H1 (cell line): ENCODE measurements around the gene APMAP. TPM values are rescaled to one million over a fixed set of nuclear protein-coding genes. Genes with fewer than 3 reads are reported as not detected.

Experiments
- CTCF ChIA-PET: fragments of 300-600 bp; sonication (Branson Sonifier 250); formaldehyde crosslinking; loops from one replicate; lab custom pipeline; 2021; ENCODE audit not compliant: partially characterized antibody; lab: Charles Lee
- POLR2A ChIA-PET: fragments of 300-600 bp; sonication (Branson Sonifier 250); formaldehyde crosslinking; loops from one replicate; lab custom pipeline; 2021; ENCODE audit warnings: inconsistent platforms; ENCODE audit not compliant: partially characterized antibody; lab: Charles Lee
- DNase-seq, 2 experiments: peaks; one replicate each; pipeline versions ENCODE4 v3.0.0 to v3.0.0-alpha.2; 2010 to 2022; ENCODE audit warnings: low spot score in 2 of 2, low read depth in 1 of 2, mixed read lengths in 1 of 2
- FAIRE-seq: peaks from 2 replicates; lab custom pipeline; 2011; peaks lifted over from hg19 to GRCh38; lab: Jason Lieb, UNC
- H2AFZ ChIP-seq: 2 replicates; pipeline ENCODE4 v1.8.1; 2012; ENCODE audit warnings: low read length, inconsistent platforms
- H2AK5ac ChIP-seq: 2 replicates; pipeline ENCODE4 v1.6.1; 2013; ENCODE audit warnings: low read depth, low read length
- H2BK120ac ChIP-seq: replicated peaks from 2 replicates; pipeline ENCODE3; 2013; ENCODE audit warnings: low read depth, low read length, inconsistent platforms
- H2BK12ac ChIP-seq: 2 replicates; pipeline ENCODE4 v1.6.1; 2013; ENCODE audit warnings: low read depth, low read length
- H2BK15ac ChIP-seq: 2 replicates; pipeline ENCODE4 v1.6.1; 2013; ENCODE audit warnings: low read length
- H2BK20ac ChIP-seq: 2 replicates; pipeline ENCODE4 v1.6.1; 2013; ENCODE audit warnings: low read length
- H2BK5ac ChIP-seq: 2 replicates; pipeline ENCODE4 v1.6.1; 2013; ENCODE audit warnings: low read depth, low read length
- H3K14ac ChIP-seq: 2 replicates; pipeline ENCODE4 v1.6.1; 2013; ENCODE audit warnings: inconsistent platforms; ENCODE audit not compliant: insufficient read length
- H3K18ac ChIP-seq: 2 replicates; pipeline ENCODE4 v1.6.1; 2013; ENCODE audit warnings: low read length; ENCODE audit errors: extremely low read depth
- H3K23ac ChIP-seq: 2 replicates; pipeline ENCODE4 v1.6.1; 2013; ENCODE audit warnings: inconsistent platforms; ENCODE audit not compliant: insufficient read length
- H3K23me2 ChIP-seq: 2 replicates; pipeline ENCODE4 v1.6.1; 2013; ENCODE audit warnings: low read depth, low read length
- H3K27ac ChIP-seq: 2 replicates; pipeline ENCODE4 v1.6.1; 2011; ENCODE audit warnings: low read depth, low read length, inconsistent platforms
- H3K27me3 ChIP-seq, 4 experiments: replicated peaks in 1 of 4; 1 replicate in 1 of 4; 2 replicates in 3 of 4; pipeline versions ENCODE4 v1.6.1 to v1.8.1; 2011 to 2013; ENCODE audit warnings: low read length in 3 of 4, mild to moderate bottlenecking in 3 of 4, inconsistent platforms in 2 of 4, mixed read lengths in 2 of 4, moderate library complexity in 1 of 4; ENCODE audit not compliant: control insufficient read depth in 3 of 4, insufficient read depth in 3 of 4; ENCODE audit errors: extremely low read depth in 1 of 4
- H3K36me3 ChIP-seq, 4 experiments: 2 replicates each; pipeline versions ENCODE4 v1.6.1 to v1.8.1; 2011 to 2013; ENCODE audit warnings: mild to moderate bottlenecking in 4 of 4, low read length in 3 of 4, moderate library complexity in 2 of 4, control low read depth in 1 of 4, inconsistent platforms in 1 of 4; ENCODE audit not compliant: insufficient read depth in 4 of 4, control insufficient read depth in 2 of 4
- H3K4ac ChIP-seq: replicated peaks from 2 replicates; pipeline ENCODE3; 2013; ENCODE audit warnings: low read length, low read depth, mixed read lengths, inconsistent platforms; ENCODE audit not compliant: insufficient read length
- H3K4me1 ChIP-seq, 4 experiments: replicated peaks in 1 of 4; 1 replicate in 1 of 4; 2 replicates in 3 of 4; pipeline versions ENCODE4 v1.6.1 to v1.8.1; 2011 to 2013; ENCODE audit warnings: low read length in 3 of 4, inconsistent platforms in 2 of 4, mixed read lengths in 1 of 4; ENCODE audit not compliant: insufficient read depth in 4 of 4, control insufficient read depth in 3 of 4
- H3K4me2 ChIP-seq, 2 experiments: 2 replicates each; pipeline versions ENCODE4 v1.6.1 to v1.8.1; 2011 to 2013; ENCODE audit warnings: low read depth in 2 of 2, low read length in 2 of 2, control low read depth in 1 of 2, inconsistent platforms in 1 of 2, mild to moderate bottlenecking in 1 of 2; ENCODE audit not compliant: insufficient read depth in 1 of 2
- H3K4me3 ChIP-seq, 4 experiments: fragments of 200-600, 300-600 bp in 1 of 4; sonication (generic), shearing (Covaris generic), sonication (Bioruptor Twin) in 1 of 4; 2 replicates each; pipeline versions ENCODE4 v1.5.1 to v1.8.1; 2011 to 2016; ENCODE audit warnings: low read length in 4 of 4, low read depth in 3 of 4, control low read depth in 2 of 4, inconsistent platforms in 2 of 4, mild to moderate bottlenecking in 2 of 4, mixed read lengths in 1 of 4, moderate library complexity in 1 of 4; ENCODE audit not compliant: insufficient read depth in 2 of 4; ENCODE audit errors: extremely low read depth in 1 of 4
- H3K56ac ChIP-seq: replicated peaks from 2 replicates; pipeline ENCODE3; 2013; ENCODE audit warnings: low read depth, mild to moderate bottlenecking, mixed read lengths, low read length, inconsistent platforms; ENCODE audit not compliant: insufficient read length
- H3K79me1 ChIP-seq: 2 replicates; pipeline ENCODE4 v1.6.1; 2013; ENCODE audit warnings: low read depth, low read length, control low read depth
- H3K79me2 ChIP-seq, 2 experiments: 2 replicates each; pipeline versions ENCODE4 v1.6.1 to v1.8.1; 2012 to 2013; ENCODE audit warnings: low read length in 2 of 2, mild to moderate bottlenecking in 2 of 2, inconsistent platforms in 1 of 2; ENCODE audit not compliant: insufficient read depth in 2 of 2, control insufficient read depth in 1 of 2
- H3K9ac ChIP-seq, 4 experiments: replicated peaks in 1 of 4; 1 replicate in 1 of 4; 2 replicates in 3 of 4; pipeline versions ENCODE4 v1.6.1 to v1.8.1; 2011 to 2013; ENCODE audit warnings: low read depth in 3 of 4, low read length in 3 of 4, control low read depth in 2 of 4, mild to moderate bottlenecking in 2 of 4, moderate library complexity in 2 of 4, inconsistent platforms in 1 of 4; ENCODE audit errors: extremely low read depth in 1 of 4
- H3K9me3 ChIP-seq, 2 experiments: 2 replicates each; pipeline versions ENCODE4 v1.6.1 to v1.8.1; 2012 to 2013; ENCODE audit warnings: mild to moderate bottlenecking in 2 of 2, moderate library complexity in 2 of 2, control low read depth in 1 of 2, inconsistent platforms in 1 of 2, low read depth in 1 of 2, low read length in 1 of 2, mixed read lengths in 1 of 2; ENCODE audit not compliant: insufficient read depth in 2 of 2
- H4K20me1 ChIP-seq, 2 experiments: replicated peaks in 1 of 2; 2 replicates each; pipeline versions ENCODE3 to v1.8.1; 2011 to 2013; ENCODE audit warnings: inconsistent platforms in 2 of 2, low read length in 2 of 2, mild to moderate bottlenecking in 1 of 2; ENCODE audit not compliant: insufficient read depth in 2 of 2, control insufficient read depth in 1 of 2
- H4K5ac ChIP-seq: 2 replicates; pipeline ENCODE4 v1.6.1; 2013; ENCODE audit warnings: low read length, low read depth, mixed read lengths, inconsistent platforms; ENCODE audit not compliant: insufficient read length
- H4K8ac ChIP-seq: 2 replicates; pipeline ENCODE4 v1.8.0; 2013; ENCODE audit warnings: mild to moderate bottlenecking, moderate library complexity, low read length, inconsistent platforms; ENCODE audit not compliant: insufficient read depth; ENCODE audit errors: extremely low read depth
- H4K91ac ChIP-seq: replicated peaks from 2 replicates; pipeline ENCODE3; 2013; ENCODE audit warnings: low read length, mixed read lengths, inconsistent platforms; ENCODE audit not compliant: insufficient read length
- CEBPB ChIP-seq: IDR thresholded peaks from 2 replicates; pipeline ENCODE4 v1.6.1; 2012; ENCODE audit warnings: low read depth, low read length
- CTBP2 ChIP-seq: IDR thresholded peaks from 2 replicates; pipeline ENCODE4 v1.7.0; 2011; ENCODE audit warnings: borderline replicate concordance, mild to moderate bottlenecking, moderate library complexity, mixed read lengths, low read length; ENCODE audit not compliant: insufficient read depth, insufficient read length
- JUN ChIP-seq: IDR thresholded peaks from 2 replicates; pipeline ENCODE4 v1.6.1; 2011; ENCODE audit warnings: low read depth, mild to moderate bottlenecking, improper control_type of control experiment, low read length
- MAFK ChIP-seq: IDR thresholded peaks from 2 replicates; pipeline ENCODE4 v1.6.1; 2012; ENCODE audit warnings: low read depth, mild to moderate bottlenecking, improper control_type of control experiment, low read length
- POLR2AphosphoS5 ChIP-seq: IDR thresholded peaks from 2 replicates; pipeline ENCODE4 v1.6.1; 2011; ENCODE audit warnings: low read depth, low read length
- RAD21 ChIP-seq, 2 experiments: IDR thresholded peaks in 1 of 2; conservative IDR thresholded peaks in 1 of 2; 2 replicates each; pipeline ENCODE4 v1.6.1; 2011; ENCODE audit warnings: low read depth in 2 of 2, low read length in 2 of 2, improper control_type of control experiment in 1 of 2, inconsistent platforms in 1 of 2, mild to moderate bottlenecking in 1 of 2, moderate library complexity in 1 of 2
- RBBP5 ChIP-seq: IDR thresholded peaks from 2 replicates; pipeline ENCODE4 v1.7.1; 2012; ENCODE audit warnings: low read depth, mild to moderate bottlenecking, inconsistent platforms, low read length, moderate library complexity, borderline replicate concordance
- RFX5 ChIP-seq: IDR thresholded peaks from 2 replicates; pipeline ENCODE4 v1.6.1; 2011; ENCODE audit warnings: low read depth, low read length, improper control_type of control experiment, borderline replicate concordance
- SUZ12 ChIP-seq: fragments of 200-600 bp; sonication (generic); IDR thresholded peaks from 2 replicates; pipeline ENCODE4 v1.6.1; 2012; ENCODE audit warnings: mild to moderate bottlenecking, inconsistent platforms, low read length, moderate library complexity, mixed read lengths
- TCF12 ChIP-seq: IDR thresholded peaks from 2 replicates; pipeline ENCODE4 v1.6.1; 2011; ENCODE audit warnings: low read depth, mild to moderate bottlenecking, low read length
- TEAD4 ChIP-seq: IDR thresholded peaks from 2 replicates; pipeline ENCODE4 v1.6.1; 2012; ENCODE audit warnings: low read depth, low read length, inconsistent platforms, mixed read lengths
- WGBS, 2 experiments: shearing (Covaris generic) in 1 of 2; methylation state at CpG; one replicate each; pipeline versions ENCODE4 v1.1.6 to v1.1.7; 2013 to 2015; ENCODE audit warnings: low lambda C conversion rate in 2 of 2, mixed read lengths in 2 of 2, inconsistent platforms in 1 of 2, low coverage in 1 of 2, missing lambda C conversion rate in 1 of 2; ENCODE audit not compliant: insufficient replicate concordance in 2 of 2, insufficient coverage in 1 of 2, insufficient read length in 1 of 2; ENCODE audit errors: extremely low coverage in 1 of 2, missing lambda C conversion rate in 1 of 2; 5-methylcytosine and 5-hydroxymethylcytosine counted together
- polyA plus RNA-seq, 7 experiments: library from polyadenylated mRNA; depleted of rRNA in 3 of 7; stranded (reverse) in 5 of 7; unstranded in 2 of 7; fragments of >200 nt in 5 of 7; fragments of 200-250 nt in 2 of 7; gene quantifications; 1 replicate in 5 of 7; 2 replicates in 1 of 7; 4 replicates in 1 of 7; pipeline versions ENCODE4 v1.2.1 to v1.2.3, GENCODE V29; 2011 to 2013; ENCODE audit warnings: missing spikeins in 2 of 7, mixed read lengths in 2 of 7
- total RNA-seq: library from RNA; stranded (reverse); fragmentation: NEBNext Ultra II Directional; extraction: Animal tissue kit (Norgen Biotek cat#: 25700); gene quantifications from 2 replicates; pipeline ENCODE4 v1.2.1, GENCODE V29; 2021
- TF ChIP-seq, protein P1 (sequence below): IDR thresholded peaks from 2 replicates; pipeline ENCODE4 v1.6.1; 2012; ENCODE audit warnings: inconsistent platforms
- TF ChIP-seq, protein P2 (sequence below): IDR thresholded peaks from 2 replicates; pipeline ENCODE4 v1.6.1; 2012; ENCODE audit warnings: low read length, inconsistent platforms

The APMAP gene
- total and polyA plus RNA-seq, 2 of the 8 experiments (the other 6 are each of a cell fraction or from before 2014, with no cell fraction given) = 31.3 to 66.0 TPM

DNA sequence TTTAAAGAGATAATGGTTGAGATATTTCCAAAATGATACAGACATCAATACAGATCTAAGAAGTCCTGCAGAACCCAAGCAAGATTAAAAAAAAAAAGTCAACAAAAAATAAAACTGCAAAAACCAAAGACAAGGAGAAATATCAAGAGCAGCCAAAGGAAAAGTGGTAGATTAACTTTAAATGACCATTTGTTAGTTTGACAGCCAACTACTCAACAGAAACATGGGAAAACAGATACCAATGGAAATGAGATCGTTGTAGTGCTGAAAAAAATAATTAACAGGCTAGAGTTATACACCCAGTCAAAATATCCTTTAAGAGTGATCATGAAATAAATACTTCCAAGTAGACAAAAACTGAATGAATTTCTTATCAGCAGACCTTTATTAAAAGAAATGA, 10.5 kb upstream of the APMAP start:
- no peak overlapping the region for H4K5ac ChIP-seq
- no peak overlapping the region for H2AFZ ChIP-seq
- H4K8ac ChIP-seq = no peak overlapping the region
- no peak overlapping the region for H3K18ac ChIP-seq
- no peak overlapping the region for H3K27ac ChIP-seq
- no peak overlapping the region for H3K9ac ChIP-seq
- H2BK20ac ChIP-seq = no peak overlapping the region
- H3K9me3 ChIP-seq = no peaks in the 10 kb centered on the region
- H2BK15ac ChIP-seq = no peak overlapping the region
- H3K4me1 ChIP-seq = no peaks in the 10 kb centered on the region
- ChIA-PET POLR2A (no interaction called here), CTCF (no interaction called here)
- H3K79me2 ChIP-seq = no peaks in the 10 kb centered on the region
- no peaks in the 10 kb centered on the region for H3K79me1 ChIP-seq
- H3K56ac ChIP-seq = no peak overlapping the region
- H3K36me3 ChIP-seq = no peaks in the 10 kb centered on the region
- no peak overlapping the region for H3K14ac ChIP-seq
- no peak overlapping the region for H3K4me3 ChIP-seq
- H4K20me1 ChIP-seq = no peaks in the 10 kb centered on the region
- peaks cover 0 to 2% (median 0%) of the 10 kb centered on the region in 4 experiments; a peak in 1 of 7 replicates for H3K27me3 ChIP-seq
- no peaks in the 10 kb centered on the region for H3K23me2 ChIP-seq
- no peak overlapping the region for H3K23ac ChIP-seq
- H2BK120ac ChIP-seq = no peak overlapping the region
- no peak for FAIRE-seq
- no peak for DNase-seq
- no peak overlapping the region for H2BK12ac ChIP-seq
- WGBS, 2 experiments = 92% methylated on average over 1 of the region's 1 CpG; no CpG with 5 or more reads in 1 of the 2 experiments
- H3K4me2 ChIP-seq = no peak overlapping the region
- H2BK5ac ChIP-seq = no peak overlapping the region
- no peak overlapping the region for H4K91ac ChIP-seq
- H3K4ac ChIP-seq = no peak overlapping the region
- H2AK5ac ChIP-seq = no peak overlapping the region
- no peak for TF ChIP-seq JUN
- no peak for TF ChIP-seq CEBPB
- no peak for TF ChIP-seq POLR2AphosphoS5
- TF ChIP-seq RAD21 (IDR thresholded peaks at IDR 0.05 in 1 of 2, conservative IDR thresholded peaks at IDR 0.05 in 1 of 2; ENCODE audit: low read depth in 2 of 2, low read length in 2 of 2) = no peak
- TF ChIP-seq RFX5 = no peak
- TF ChIP-seq TEAD4 = no peak
- no peak for TF ChIP-seq RBBP5
- TF ChIP-seq CTBP2 = no peak
- TF ChIP-seq, protein P1, sequence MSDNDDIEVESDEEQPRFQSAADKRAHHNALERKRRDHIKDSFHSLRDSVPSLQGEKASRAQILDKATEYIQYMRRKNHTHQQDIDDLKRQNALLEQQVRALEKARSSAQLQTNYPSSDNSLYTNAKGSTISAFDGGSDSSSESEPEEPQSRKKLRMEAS = no peak
- no peak for TF ChIP-seq SUZ12
- TF ChIP-seq, protein P2, sequence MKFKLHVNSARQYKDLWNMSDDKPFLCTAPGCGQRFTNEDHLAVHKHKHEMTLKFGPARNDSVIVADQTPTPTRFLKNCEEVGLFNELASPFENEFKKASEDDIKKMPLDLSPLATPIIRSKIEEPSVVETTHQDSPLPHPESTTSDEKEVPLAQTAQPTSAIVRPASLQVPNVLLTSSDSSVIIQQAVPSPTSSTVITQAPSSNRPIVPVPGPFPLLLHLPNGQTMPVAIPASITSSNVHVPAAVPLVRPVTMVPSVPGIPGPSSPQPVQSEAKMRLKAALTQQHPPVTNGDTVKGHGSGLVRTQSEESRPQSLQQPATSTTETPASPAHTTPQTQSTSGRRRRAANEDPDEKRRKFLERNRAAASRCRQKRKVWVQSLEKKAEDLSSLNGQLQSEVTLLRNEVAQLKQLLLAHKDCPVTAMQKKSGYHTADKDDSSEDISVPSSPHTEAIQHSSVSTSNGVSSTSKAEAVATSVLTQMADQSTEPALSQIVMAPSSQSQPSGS = no peak
- TF ChIP-seq MAFK = no peak
- TF ChIP-seq TCF12 = no peak
